RWPE2 (cell line): ENCODE data around the gene RPS6KA5.
"Not testable (repeated sequence)": the region's sequence is repeated elsewhere in the genome, so short reads cannot be mapped to it uniquely, and the experiment has no call there.

Source experiments
- ATAC-seq: fragments of 200-7000 bp; cut with Tn5 transposase; 3 replicates; pipeline ENCODE4 v1.9.1; 2021; ENCODE audit warnings: low read depth
- DNase-seq: peaks from one replicate; pipeline ENCODE4 v3.0.0-alpha.2; 2020; ENCODE audit warnings: low spot score
- H3K27ac ChIP-seq: fragments of 450-650 bp; 2 replicates; pipeline ENCODE4 v1.5.1; 2017; ENCODE audit warnings: mild to moderate bottlenecking; ENCODE audit not compliant: poor library complexity, severe bottlenecking
- H3K27me3 ChIP-seq: fragments of 250-450 bp; sonication (Bioruptor Pico); 2 replicates; pipeline ENCODE4 v1.5.1; 2021; ENCODE audit warnings: mild to moderate bottlenecking, moderate library complexity; ENCODE audit not compliant: insufficient read depth, poor library complexity, severe bottlenecking
- H3K36me3 ChIP-seq: fragments of 250-450 bp; sonication (Bioruptor Pico); 2 replicates; pipeline ENCODE4 v1.5.1; 2020; ENCODE audit warnings: low read depth, mild to moderate bottlenecking, moderate library complexity
- H3K4me1 ChIP-seq: fragments of 250-450 bp; sonication (Bioruptor Pico); 2 replicates; pipeline ENCODE4 v1.5.1; 2021; ENCODE audit warnings: mild to moderate bottlenecking, moderate library complexity; ENCODE audit not compliant: insufficient read depth, poor library complexity, severe bottlenecking
- H3K4me3 ChIP-seq: fragments of 250-450 bp; sonication (Bioruptor Pico); 2 replicates; pipeline ENCODE4 v1.5.1; 2021; ENCODE audit warnings: mild to moderate bottlenecking, moderate library complexity; ENCODE audit not compliant: severe bottlenecking
- H3K9me3 ChIP-seq: fragments of 250-450 bp; sonication (Bioruptor Pico); 2 replicates; pipeline ENCODE4 v1.5.1; 2021; ENCODE audit warnings: mild to moderate bottlenecking, moderate library complexity; ENCODE audit not compliant: severe bottlenecking
- CTCF ChIP-seq: fragments of 450-650 bp; IDR thresholded peaks from one replicate; pipeline ENCODE4 v1.5.1; 2017; ENCODE audit warnings: mild to moderate bottlenecking, moderate library complexity; ENCODE audit not compliant: poor library complexity, severe bottlenecking

The RPS6KA5 gene

DNA sequence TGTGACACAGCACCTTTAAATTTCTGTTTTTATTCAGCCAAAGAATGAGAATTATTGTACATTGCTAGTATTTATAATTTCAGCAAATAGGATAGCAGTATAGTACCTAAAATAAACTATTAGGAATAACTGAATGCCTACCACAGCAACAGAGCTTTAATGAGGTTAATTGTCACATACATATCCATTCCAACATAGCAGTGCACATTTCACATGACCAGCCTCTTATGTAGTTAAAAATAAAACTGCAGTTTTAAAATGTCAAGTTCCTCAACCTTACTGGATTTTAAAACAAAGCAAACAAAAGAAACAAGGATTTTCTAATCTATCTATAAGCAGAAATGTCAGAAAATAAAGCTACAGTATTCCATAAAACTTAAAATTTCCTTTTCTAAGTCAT lies 193.6 kb downstream of the RPS6KA5 start:
- Histone ChIP-seq H3K9me3 (no peaks in the 10 kb centered on the region), H3K27me3 (no peaks in the 10 kb centered on the region), H3K4me1 (peaks cover 28% of the 10 kb centered on the region), H3K27ac (no peak overlapping the region), H3K36me3 (no peaks in the 10 kb centered on the region), H3K4me3 (no peak overlapping the region)
- no peak for ATAC-seq
- no peak for TF ChIP-seq CTCF
- DNase-seq = no peak

DNA sequence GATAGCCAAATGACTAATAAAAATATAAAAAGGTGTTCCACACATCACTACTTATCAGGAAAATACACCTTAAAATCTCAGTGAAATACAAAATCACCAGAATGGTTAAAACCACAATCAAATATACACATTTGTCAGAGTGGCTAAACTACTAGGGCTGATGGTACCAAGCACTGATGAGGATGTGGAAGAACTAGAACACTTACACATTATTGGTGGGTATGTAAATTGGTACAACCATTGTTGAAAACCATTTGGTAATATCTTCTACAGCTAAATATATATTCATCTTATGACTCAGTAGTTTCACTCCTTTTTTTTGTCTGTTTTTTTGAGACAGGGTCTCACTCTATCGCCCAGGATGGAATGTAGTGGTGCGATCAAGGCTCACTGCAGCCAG lies 195.7 kb downstream of the RPS6KA5 start:
- DNase-seq (no peak), ATAC-seq (no peak)
- no peak for TF ChIP-seq CTCF
- no peaks in the 10 kb centered on the region for H3K36me3 ChIP-seq
- no peaks in the 10 kb centered on the region for H3K27me3 ChIP-seq
- no peak overlapping the region for H3K4me3 ChIP-seq
- peaks cover 7% of the 10 kb centered on the region for H3K4me1 ChIP-seq
- no peak overlapping the region for H3K27ac ChIP-seq
- H3K9me3 ChIP-seq = no peaks in the 10 kb centered on the region

DNA sequence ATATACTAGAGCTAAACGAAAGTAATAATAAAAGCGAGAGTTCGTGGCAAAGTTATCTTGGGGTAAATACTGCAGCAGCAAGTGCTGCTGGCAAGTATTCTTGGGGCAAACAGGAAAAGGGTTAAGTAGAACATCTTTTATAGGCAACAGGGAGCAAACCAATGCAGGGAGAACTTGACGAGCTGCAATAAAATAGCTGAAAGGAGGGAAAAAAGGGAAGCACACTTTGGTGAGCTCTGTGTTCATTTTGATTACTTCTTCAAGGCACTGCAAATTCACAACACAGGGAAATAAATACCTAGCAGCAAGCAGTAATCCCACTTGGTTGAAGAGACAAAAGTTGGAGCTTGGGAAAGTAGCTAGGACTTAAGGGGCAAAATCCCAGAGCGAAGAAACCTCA lies 201.9 kb downstream of the RPS6KA5 start:
- H3K4me1 ChIP-seq = no peaks in the 10 kb centered on the region
- no peaks in the 10 kb centered on the region for H3K27me3 ChIP-seq
- ATAC-seq (no peak), DNase-seq (no peak)
- H3K9me3 ChIP-seq = no peaks in the 10 kb centered on the region
- H3K4me3 ChIP-seq = no peak overlapping the region
- no peak for TF ChIP-seq CTCF
- no peaks in the 10 kb centered on the region for H3K36me3 ChIP-seq
- H3K27ac ChIP-seq = no peak overlapping the region

DNA sequence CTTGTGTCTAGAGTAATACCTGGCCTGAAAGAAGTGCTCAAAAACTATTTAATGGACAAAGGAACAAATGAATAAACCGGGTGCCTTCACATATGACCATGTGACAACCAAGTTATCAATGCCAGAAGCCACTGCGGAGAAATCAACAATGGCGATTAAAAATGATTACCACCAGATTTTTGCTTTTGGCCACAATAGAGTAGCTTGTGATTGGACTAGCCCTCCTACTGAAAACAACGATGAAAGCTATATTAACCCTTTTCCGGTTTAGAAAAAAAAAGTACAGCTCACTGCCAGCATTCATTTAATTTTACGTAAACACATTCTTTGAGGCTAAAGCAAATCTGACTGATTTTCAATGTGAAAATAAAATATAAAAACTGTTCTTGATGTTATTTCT lies 202.6 kb downstream of the RPS6KA5 start:
- no peak for DNase-seq
- H3K4me3 ChIP-seq = no peak overlapping the region

DNA sequence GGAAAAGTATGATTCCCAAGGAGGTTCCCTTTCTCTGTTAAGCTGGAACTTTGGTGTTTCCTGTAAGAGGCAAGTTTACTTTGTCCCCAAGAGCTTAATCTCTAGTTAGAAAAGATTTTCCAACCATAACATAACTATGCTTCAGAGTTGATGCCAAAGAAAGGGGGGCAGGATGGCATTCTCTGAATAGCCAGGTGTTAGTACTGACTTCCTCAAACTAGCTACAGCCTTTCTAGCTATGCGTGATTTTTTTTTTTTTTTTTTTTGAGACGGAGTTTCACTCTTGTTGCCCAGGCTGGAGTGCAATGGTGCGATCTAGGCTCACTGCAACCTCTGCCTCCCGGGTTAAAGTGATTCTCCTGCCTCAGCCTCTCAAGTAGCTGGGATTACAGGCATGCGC lies 204.3 kb downstream of the RPS6KA5 start:
- ATAC-seq, H3K36me3 ChIP-seq: not testable (repeated sequence)

More for the DNA sequence above, 202.6 kb downstream of the RPS6KA5 start:
- no peak for TF ChIP-seq CTCF
- ATAC-seq = no peak
- peaks cover 4% of the 10 kb centered on the region for H3K4me1 ChIP-seq
- no peak overlapping the region for H3K27ac ChIP-seq
- H3K27me3 ChIP-seq = no peaks in the 10 kb centered on the region
- no peaks in the 10 kb centered on the region for H3K9me3 ChIP-seq
- H3K36me3 ChIP-seq = no peaks in the 10 kb centered on the region

More for the DNA sequence above, 204.3 kb downstream of the RPS6KA5 start:
- not testable (repeated sequence) for H3K27ac ChIP-seq, DNase-seq, H3K9me3 ChIP-seq, H3K4me3 ChIP-seq, H3K27me3 ChIP-seq
- peaks cover 12% of the 10 kb centered on the region for H3K4me1 ChIP-seq
